CD4-positive, alpha-beta T cell treated with Interleukin-12 subunit alpha and Interleukin-12 subunit beta, for 1 hour (primary cell): ENCODE results near the gene EYA2.
"Not testable (repeated sequence)": the region's sequence is repeated elsewhere in the genome, so short reads cannot be mapped to it uniquely, and the experiment has no call there.

Experiments
- DNase-seq: peaks from one replicate; pipeline ENCODE4 v3.0.0-alpha.2; 2020

EYA2 gene

DNA sequence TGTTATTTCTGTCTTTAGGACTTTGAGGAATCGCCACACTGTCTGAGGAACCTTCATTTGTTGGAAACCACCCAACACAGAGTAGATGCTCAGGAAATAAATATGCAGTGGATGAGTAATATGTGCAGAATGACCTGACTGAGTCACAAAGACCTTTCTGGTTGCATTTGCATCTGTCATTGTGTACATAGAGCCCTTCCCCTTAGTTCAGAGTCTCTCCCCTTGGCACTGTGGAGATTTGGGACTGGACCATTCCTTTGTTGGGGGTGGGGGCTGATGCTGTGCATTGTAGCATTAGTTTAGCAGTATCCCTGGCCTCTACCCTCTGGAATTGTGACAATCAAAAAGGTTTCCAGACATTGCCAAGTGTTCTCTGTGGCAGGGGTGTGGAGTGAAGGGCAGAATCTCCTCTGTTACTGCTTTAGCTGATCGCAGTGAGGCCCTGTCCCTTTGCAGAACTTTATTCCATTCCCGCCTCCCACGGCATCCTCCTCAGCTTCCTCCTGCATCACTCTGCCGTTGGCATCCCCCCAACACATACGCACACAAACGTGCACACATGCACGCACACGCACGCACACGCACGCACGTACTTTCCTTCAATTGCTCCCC is 64.5 kb downstream of the EYA2 start:
- DNase-seq: no peak

DNA sequence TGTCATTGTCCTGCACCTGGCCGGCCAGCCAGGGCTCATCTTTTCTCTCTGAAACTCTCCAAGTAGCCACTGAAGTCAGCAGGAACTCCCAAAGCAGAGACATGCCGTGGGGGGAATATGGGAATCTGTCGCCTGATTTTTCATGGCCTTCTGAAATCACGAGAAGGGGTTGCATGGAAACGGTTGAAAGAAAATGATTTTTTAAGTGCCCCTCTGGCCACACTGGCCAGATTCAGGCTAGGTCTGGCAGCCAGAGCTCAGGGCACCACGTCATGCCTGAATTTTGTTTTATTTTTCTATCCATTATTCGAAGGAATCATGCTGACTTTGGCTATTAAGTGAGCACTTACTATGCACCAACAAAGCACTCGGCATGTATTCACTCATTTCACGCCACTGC is 65.2 kb downstream of the EYA2 start:
- no peak for DNase-seq

DNA sequence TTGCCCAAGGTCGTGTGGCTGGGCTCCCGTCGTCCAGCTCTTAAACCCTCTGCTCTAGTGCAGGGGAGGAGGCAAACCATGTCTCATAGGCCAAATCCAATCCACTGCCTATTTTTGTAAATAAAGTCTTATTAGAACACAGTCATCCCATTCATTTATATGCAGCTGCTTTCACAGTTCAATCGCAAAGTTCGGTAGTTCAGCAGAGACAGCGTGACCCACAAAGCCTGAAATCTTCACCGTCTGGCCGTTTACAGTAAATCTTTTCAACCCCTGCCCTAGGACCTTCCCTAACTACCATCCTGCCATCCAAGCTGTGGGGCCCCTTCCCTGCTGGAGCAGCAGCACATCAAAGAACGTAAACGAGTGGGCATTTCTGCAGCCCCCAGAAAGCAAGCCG is 65.9 kb downstream of the EYA2 start:
- no peak for DNase-seq

DNA sequence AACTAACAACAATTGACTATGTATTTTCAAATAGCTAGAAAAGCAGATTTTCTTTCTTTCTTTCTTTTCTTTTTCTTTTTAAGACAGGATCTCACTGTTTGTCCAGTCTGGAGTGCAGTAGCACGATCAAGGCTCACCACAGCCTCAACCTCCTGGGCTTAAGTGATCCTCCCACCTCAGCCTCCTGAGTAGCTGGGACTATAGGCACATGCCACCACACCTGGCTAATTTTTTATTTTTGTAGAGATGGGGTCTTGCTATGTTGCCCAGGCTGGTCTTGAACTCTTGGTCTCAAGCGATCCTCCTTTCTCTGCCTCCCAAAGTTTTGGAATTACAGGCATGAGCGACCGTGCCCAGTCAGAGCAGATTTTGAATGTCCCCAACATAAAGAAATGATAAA is 67.3 kb downstream of the EYA2 start:
- not testable (repeated sequence) for DNase-seq

DNA sequence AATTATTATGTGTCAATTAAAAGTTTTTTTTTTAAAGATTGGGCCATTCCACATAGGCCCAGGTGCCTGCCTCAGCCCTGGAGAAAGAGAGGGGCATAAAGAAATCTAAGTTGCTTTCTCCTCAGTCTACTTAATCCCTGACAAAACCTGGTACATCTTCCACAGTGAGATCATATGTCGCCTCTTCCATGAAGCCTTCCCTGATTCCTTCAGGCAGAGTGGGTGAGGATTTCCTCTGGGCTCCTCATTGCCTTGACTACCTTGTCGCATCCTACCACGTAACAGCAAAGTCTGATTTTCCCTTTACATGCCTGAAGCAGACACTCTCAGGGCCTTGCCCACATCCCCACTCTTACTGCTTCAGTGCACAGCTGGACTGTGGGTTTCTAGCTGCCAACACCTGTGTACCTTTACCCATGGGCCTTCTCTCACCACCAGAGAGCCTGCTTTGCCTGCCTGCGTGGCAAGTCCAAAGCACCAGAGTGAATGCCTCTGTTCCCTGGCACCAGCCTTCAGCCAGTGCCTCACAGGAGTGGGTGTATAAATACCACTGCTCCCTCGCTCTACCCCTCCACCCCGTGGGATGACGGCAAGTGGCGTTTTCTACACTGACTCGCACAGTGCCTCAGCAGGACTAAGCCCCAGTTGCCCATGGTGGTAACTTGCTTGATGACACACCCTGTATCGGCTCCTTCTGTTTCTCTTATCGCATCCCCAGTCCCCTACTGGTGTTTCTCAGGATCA is 68.0 kb downstream of the EYA2 start:
- DNase-seq: no peak

DNA sequence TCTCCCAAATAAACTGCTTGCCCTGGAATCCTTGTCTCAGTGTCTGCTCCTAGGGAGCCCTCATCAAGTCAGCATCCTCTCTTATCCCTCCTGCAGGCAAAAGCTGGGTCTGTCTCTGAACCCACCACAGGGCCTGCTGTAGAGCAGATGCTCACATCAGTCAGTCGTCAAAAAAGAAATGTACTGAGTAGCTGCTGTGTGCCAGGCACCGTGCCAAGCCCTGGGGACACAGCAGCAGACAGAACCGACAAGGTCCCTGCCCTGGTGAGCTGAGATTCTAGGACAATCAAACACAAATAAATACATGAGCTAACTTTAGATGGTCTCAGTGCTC is 68.5 kb downstream of the EYA2 start:
- no peak for DNase-seq

DNA sequence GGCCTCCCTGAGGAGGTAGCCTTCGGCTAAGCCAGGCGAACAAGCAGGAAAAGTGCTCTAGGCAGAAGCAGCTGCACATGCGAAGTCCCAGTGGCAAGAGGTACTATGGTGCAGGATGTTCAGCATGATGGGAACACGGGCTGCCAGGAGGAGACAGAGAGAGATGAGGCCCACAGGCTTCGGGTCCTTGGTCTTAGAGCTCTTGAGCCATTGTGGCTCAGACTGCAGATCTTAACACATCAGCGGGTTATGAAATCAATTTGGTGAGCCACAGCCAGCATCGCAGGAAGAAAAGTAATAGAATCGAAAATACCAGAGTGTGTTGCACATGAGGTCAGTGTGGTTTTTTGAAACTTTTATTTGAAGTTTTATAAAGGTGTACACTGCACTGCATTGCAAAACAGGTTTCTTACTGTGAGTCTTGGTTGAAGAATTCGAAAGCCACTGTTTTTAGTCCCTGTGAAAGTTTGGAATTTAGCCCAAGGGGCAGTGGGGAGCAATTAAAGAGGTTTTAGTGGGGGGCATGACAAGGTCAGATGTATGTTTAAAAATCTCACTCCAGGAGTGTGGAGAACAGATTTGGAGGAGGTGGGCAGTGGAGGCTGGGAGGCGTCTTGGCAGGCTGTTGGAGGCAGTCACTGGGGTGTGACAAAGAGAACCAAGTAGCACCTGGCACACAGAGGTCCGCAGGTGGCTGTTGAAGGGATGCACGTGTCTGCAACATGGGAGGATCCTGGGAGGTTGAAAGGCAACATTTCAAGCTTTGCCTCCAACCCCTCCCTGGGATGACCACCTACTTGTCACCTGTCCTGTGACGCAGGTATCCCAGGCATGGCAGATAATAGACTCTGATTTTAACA is 69.3 kb downstream of the EYA2 start:
- DNase-seq: no peak

DNA sequence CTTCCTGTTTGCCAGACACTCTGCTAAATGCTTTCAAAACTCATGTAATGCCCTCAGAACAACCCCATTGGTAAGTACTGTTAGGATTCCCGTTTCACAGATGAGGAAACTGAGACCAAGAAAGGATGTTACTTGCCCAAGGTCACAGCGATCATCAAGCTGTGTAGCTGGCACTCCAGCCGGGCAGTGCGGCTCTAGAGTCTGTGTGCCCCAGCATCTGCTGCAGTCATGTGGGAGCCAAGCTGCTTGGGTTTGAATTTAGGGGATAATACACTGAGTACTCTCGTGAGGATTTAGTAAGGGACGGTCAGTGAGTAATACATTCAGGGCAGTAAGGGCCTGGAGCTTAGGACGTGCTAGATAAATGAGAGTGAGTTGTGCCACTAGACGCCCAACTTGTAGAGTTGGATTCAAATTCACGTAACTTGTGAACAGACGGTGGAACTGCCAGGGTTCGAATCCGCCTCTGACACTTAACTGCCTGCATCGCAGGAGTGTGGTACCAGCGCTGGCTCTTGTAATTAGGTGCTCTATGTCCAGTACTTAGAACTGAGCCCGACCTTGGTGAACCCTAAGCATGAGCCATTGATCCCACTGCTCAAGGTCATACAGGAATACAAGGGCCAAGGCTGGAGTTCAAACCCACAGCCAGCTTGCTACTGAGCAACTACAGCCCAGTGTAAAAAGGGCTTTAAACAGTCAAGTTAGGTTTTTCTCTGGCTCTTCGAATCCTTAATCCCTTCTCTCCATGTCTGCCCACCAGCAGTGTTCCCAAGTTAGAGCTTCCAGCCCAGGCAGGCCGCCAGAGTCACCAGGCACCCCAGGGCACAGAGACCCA is 70.2 kb downstream of the EYA2 start:
- no peak for DNase-seq

DNA sequence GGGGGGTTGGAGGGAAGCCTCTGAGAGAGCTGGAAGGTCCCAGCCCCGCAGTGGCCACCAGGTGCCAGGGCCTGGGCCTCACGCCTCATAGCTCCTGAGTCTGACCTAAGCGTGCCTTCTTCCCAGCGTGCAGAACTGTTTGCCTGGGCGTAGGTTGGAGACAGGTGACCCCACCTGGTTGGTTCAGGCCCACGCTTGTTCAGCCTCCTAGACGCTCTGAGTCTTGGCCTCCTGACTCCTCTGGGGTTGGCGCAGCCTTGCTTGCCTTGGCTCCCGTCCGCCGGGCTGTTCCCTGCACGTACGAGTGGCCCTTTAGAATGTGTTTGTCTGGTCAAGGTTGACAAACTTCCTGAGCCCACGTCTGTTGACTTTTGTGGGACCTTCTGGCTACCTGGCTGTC is 70.8 kb downstream of the EYA2 start:
- no peak for DNase-seq

DNA sequence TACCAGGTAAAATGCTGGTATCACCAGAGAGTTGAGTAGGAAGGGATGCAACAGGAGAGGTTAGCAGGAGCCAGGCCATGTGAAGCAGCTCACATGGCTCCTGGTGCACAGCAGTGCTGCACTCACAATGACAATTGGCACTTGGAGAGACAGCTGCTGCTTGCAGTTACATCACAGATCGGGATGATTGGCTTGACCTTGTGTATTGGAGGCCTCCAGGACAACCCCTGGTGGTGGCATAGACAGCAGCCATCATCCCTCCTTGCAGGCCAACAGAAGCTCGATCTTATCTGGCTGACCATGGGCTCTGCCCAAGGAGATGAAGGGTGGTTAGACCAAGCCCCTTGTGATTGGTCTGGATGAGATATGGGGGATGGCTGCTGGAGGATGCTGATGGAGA is 73.0 kb downstream of the EYA2 start:
- no peak for DNase-seq

DNA sequence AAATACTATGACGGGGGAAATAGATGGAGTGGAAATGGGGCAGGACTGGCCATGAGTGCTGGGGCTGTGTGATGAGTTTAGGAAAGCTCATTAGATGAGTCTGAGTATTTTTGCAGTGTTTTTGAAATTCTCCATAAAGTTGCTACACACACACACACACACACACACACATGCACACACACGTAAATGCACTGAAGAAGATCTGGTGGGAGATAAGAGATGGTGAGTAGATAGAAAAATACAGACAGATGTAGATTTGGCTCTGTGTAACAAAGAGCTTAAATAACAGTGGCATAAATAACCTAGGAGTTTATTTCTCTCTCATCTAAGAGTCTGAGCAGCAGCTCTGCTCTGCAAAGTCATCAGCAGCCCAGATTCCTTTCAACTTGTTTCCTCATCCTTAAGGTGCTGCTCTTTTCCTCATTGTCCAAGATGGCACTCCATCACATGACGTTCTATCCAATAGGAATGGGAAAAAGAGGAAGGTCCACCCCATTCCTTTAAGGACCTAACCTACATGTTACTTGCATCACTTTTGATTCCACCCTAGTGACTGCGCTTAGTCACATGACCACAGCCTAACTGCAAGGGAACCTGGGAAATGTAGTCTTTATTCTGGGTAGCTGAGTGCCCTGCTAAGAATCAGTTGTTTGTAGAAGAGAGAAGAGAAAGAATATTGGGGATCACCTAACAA is 76.4 kb downstream of the EYA2 start:
- peak; percentile 11 for DNase-seq

DNA sequence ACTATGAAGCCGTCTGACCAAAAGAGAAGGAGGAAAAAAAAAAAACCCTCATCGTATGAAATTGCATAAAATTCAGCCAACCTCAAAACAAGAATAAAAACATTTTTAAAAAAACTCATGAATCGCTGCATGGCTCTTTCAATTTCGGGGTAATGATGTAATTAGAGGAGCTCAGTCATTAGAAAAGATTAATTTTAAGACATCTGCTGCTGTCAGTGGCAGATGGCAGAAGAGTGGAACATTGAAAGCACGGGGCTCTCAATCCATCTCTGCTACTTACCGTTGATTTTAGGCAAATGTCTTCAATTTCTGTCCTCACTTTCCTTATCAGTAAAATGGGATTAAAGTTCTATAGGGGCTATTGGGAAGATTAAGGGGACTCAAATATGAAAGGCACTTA is 79.1 kb downstream of the EYA2 start:
- DNase-seq: no peak

DNA sequence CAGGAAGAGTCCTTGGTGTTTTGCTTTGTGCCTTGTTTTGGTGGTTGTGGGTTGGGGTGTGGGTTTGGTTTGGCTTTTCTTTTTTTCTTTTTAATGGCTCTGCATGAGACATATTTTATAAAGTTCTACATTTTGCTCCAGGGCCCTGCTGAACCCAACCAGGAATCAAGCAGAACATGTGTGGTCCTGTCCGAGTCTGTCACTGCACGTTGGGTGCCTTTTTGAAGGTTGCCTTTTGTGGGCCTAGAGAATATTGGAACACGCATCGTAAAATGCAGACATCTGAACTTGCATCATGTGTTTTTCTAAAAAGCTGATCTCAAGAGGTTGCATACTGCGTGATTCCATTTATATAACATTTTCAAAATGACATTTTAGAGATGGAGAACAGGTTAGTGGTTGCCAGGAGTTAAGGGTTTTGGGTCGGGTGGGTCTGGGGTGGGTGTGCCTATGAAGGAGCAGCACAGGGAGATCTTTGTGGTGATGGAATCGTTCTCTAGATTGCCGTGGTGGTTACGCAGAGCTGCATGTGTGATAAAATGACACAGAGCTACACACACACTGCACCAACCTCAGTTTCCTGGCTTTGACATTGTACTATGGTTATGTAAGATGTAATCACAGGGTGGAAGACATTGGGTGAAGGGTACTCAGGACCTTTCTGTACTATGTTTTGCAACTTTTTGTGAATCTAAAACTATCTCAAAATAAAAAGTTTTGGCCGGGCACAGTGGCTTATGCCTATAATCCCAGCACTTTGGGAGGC is 80.2 kb downstream of the EYA2 start:
- DNase-seq: no peak

DNA sequence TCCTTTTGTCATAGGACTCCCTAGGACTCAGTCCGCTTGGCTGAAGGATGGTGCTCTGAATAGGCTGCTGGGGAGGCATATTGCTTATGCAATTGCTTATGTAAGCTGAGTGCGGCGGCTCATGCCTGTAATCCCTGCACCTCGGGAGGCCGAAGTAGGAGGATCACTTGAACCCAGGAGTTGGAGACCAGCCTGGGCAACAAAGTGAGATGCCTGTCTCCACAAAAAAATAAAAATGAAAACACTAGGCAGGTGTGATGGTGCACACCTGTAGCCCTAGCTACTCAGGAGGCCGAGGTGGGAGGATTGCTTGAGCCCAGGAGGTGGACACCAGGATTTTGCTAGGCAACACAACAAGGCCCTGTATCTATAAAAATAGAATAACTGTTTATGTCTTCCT is 81.3 kb downstream of the EYA2 start:
- no peak for DNase-seq

DNA sequence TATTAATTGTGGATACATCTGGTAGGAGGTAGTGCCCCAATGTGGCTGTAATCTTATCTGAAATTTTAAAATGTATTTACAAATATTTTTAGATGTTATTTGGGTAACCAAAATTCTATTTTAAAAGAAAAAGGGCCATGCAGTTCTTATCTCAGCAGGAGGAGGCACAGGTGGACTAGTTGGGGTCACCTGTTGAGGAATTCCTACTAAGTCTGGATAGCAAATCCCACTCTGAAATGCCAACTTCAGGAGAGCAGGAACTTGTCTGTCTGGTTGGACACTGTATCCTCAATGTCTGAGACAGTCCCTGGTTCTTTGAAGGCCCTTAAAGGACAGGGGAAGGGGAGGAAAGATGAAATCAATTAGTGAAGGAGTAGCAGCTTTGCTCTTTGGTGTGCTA is 82.6 kb downstream of the EYA2 start:
- DNase-seq: no peak

DNA sequence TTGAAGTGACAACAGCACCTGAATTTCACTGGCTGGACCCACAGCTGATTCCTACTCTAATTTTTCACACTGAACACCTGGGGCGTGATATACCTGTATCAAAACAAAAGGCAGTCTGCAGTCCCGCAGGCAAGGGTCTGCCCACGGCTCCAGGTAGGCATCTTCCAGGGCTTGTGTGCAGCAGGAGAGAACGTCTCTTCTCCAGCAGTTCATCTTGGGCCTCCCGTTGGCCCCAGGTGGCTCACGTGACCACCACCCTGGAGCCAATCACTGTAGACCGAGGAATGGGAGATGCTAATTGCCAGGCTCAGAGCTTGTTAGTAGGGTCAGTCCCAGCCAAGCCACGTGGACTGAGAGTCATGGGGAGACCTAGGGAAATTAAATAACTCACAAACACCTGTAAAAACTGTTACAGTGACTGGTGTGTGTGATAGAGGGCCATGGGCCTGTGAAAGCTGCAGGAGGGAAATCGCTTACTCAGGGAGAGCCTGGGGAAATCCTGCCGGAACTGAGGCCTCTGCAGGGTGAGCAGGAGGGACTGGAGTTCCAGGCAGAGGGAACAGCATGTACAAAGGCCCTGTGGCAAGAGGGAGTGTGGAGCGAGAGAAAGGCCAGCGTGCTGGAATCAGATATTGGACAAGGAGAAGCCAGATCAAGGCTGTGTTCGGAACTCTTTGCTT is 83.4 kb downstream of the EYA2 start:
- no peak for DNase-seq

DNA sequence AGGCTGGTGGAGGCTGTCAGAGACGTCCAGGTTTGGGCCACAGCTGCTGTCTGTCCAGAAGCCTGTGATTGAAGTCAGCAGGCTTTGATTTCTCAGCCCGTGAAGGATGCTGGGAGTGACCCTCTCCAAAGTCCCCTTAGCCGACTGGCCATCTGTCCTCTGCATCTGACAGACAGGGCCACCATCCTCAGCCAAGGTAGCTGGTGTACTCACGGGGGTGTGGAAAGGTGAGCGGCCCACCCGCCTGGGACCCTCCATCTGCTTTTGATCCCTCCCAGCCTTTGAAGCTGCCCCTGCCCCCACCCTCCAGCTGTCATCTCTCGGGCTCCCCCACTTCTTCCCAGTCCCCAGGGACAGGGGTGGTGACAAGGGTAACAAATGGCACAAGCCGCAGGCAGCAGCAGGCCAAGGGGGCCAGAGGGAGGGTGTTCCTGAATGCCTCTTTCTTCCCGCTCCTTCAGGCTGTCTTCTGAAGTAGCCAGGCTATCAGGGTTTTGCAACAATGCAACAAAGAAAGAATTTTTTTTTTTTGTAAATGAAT is 84.4 kb downstream of the EYA2 start:
- DNase-seq: no peak

DNA sequence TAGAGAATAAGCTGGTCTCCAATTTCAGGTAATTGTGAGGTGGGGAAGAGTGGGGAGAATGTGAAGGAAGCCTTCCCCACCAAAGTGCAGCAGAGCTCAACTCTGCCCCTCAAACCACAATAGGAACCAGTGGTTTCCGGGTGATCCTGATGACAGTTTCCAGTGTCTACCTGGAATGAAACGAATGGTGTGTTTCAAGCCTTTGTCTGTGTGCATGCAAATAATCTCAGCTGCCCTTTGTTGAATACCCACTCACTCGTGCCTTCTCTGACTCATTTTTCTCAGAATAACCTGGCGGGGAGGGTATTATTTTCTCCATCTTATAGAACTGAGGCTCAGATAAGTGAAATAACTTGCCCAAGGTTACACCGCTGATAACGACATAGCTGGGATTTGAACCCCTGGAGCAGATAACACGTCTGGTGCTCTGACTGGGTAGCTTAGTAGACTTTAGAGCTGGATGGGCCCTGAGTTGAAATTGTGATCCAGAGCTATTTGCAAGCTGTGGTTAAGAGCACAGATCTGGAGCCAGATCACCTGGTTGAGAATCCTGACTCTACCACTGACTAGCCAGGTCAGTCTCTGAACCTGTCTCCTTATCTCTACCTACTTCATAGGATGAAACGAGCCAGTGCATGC is 85.1 kb downstream of the EYA2 start:
- no peak for DNase-seq

DNA sequence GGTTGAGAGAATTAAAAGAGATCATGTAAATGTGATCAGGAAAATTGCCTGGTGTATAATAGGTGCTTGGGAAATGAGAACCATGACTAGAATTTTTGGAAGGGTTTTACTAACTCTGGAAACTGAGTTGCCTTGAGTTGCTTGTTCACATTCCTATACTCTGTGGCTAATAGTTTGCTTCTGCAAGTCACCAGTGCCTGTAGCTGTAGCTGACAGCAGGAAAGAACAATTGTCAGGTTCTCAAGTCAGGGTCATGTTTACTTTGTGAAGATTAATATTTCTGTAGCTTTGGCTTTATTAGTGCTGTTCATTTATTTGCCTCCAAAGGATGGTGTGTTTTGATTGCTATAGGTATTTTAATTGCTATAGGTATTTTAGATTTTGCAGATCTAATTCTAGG is 86.5 kb downstream of the EYA2 start:
- no peak for DNase-seq

DNA sequence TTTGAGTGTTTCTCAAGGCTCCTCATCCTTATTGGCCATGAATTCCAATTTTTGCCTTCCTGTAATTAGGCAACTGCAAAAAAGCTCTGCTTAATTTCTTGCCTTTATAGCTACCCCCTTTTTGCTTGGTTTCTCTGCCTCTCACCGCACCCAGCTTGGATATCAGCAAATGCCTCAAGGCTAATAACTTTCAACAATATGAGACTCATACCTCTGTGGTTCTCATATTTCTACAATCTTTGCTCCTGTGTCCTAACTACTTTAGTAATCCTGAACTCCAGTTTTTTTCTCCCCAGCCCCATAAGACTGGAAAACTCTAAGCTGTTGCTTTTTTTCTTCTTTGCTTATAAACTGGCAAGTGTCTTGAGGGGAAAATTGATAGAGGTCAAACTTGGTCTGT is 88.8 kb downstream of the EYA2 start:
- DNase-seq: no peak
